ENCODE data around the gene PAX5.

Gene PAX5

GRCh38 chr9:36794461-36794860 is 239.6 kb downstream of the PAX5 start:
- DNase-seq, result no peak

- DNase-seq, result no peak
Measured at GRCh38 chr9:36793277-36793676, 240.8 kb downstream of the PAX5 start.

DNA sequence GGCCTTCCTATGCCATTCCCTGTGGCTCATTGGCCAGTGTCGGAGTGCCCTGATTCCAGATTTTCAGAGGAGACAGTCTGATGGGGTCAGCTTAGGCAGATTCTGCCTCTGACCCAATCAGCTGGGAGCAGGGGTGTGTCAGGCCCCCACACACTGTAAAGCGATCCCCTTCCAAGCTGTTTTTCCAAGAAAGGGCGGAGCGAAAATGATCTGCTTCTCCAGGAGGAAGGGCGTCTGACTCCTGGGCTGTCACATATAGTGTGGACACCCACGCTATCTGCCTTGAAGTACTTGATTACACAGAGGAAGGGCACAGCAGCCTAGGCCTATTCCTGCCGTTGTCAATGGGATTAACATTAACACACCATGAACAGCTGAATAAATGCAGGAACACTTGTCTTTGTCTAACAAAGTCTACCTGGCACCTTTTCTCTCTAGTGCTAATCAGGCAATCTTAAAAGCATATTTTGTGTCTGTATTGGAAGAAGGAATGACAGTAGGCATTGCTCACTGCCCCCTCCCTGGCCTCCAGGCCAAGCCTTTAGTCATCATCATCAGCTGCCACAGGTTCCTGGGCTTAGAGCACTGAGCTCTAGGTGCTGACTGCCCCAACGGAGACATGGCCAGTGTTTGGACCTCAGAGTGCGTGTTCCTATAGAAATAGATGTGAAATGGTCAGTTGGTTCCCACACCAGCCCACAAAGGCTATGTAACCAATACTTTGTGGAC is 242.7 kb downstream of the PAX5 start:
- DNase-seq, result no peak

DNA sequence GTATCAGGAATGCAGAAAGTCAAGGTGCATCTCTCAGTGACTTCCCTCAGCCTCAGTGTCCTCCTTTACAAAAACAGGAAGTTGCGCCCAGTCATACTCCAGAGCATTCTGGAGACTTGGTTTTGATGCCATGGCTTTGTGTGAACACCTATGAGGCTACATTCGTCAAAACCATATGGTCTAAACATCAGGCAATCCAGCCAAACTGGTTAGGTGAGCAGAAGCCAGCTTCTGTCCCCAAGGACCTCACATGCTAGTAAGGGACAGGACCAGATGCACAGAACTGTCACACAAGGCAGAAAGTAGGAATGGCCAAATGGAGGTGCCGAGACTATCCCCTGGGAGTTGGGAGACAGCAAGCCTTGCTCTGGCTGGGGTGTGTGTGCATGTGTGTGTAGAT is 244.2 kb downstream of the PAX5 start:
- DNase-seq, result no peak

- no peak for DNase-seq
Measured at GRCh38 chr9:36788534-36788933, 245.5 kb downstream of the PAX5 start.

- DNase-seq, result no peak
Measured at GRCh38 chr9:36787709-36788108, 246.4 kb downstream of the PAX5 start.

Data from NCI-H2107 (cell line).